H1 (cell line): ENCODE results near the gene PRG3. TPM values are rescaled to one million over a fixed set of nuclear protein-coding genes. Genes with fewer than 3 reads are reported as not detected.

Source experiments
- CTCF ChIA-PET: fragments of 300-600 bp; sonication (Branson Sonifier 250); formaldehyde crosslinking; loops from one replicate; lab custom pipeline; 2021; ENCODE audit not compliant: partially characterized antibody; lab: Charles Lee
- POLR2A ChIA-PET: fragments of 300-600 bp; sonication (Branson Sonifier 250); formaldehyde crosslinking; loops from one replicate; lab custom pipeline; 2021; ENCODE audit warnings: inconsistent platforms; ENCODE audit not compliant: partially characterized antibody; lab: Charles Lee
- DNase-seq, 2 experiments: peaks; one replicate each; pipeline versions ENCODE4 v3.0.0 to v3.0.0-alpha.2; 2010 to 2022; ENCODE audit warnings: low spot score in 2 of 2, low read depth in 1 of 2, mixed read lengths in 1 of 2
- FAIRE-seq: peaks from 2 replicates; lab custom pipeline; 2011; peaks lifted over from hg19 to GRCh38; lab: Jason Lieb, UNC
- H2AFZ ChIP-seq: 2 replicates; pipeline ENCODE4 v1.8.1; 2012; ENCODE audit warnings: low read length, inconsistent platforms
- H2AK5ac ChIP-seq: 2 replicates; pipeline ENCODE4 v1.6.1; 2013; ENCODE audit warnings: low read depth, low read length
- H2BK120ac ChIP-seq: replicated peaks from 2 replicates; pipeline ENCODE3; 2013; ENCODE audit warnings: low read depth, low read length, inconsistent platforms
- H2BK12ac ChIP-seq: 2 replicates; pipeline ENCODE4 v1.6.1; 2013; ENCODE audit warnings: low read depth, low read length
- H2BK15ac ChIP-seq: 2 replicates; pipeline ENCODE4 v1.6.1; 2013; ENCODE audit warnings: low read length
- H2BK20ac ChIP-seq: 2 replicates; pipeline ENCODE4 v1.6.1; 2013; ENCODE audit warnings: low read length
- H2BK5ac ChIP-seq: 2 replicates; pipeline ENCODE4 v1.6.1; 2013; ENCODE audit warnings: low read depth, low read length
- H3K14ac ChIP-seq: 2 replicates; pipeline ENCODE4 v1.6.1; 2013; ENCODE audit warnings: inconsistent platforms; ENCODE audit not compliant: insufficient read length
- H3K18ac ChIP-seq: 2 replicates; pipeline ENCODE4 v1.6.1; 2013; ENCODE audit warnings: low read length; ENCODE audit errors: extremely low read depth
- H3K23ac ChIP-seq: 2 replicates; pipeline ENCODE4 v1.6.1; 2013; ENCODE audit warnings: inconsistent platforms; ENCODE audit not compliant: insufficient read length
- H3K23me2 ChIP-seq: 2 replicates; pipeline ENCODE4 v1.6.1; 2013; ENCODE audit warnings: low read depth, low read length
- H3K27ac ChIP-seq: 2 replicates; pipeline ENCODE4 v1.6.1; 2011; ENCODE audit warnings: low read depth, low read length, inconsistent platforms
- H3K27me3 ChIP-seq, 4 experiments: replicated peaks in 1 of 4; 1 replicate in 1 of 4; 2 replicates in 3 of 4; pipeline versions ENCODE4 v1.6.1 to v1.8.1; 2011 to 2013; ENCODE audit warnings: low read length in 3 of 4, mild to moderate bottlenecking in 3 of 4, inconsistent platforms in 2 of 4, mixed read lengths in 2 of 4, moderate library complexity in 1 of 4; ENCODE audit not compliant: control insufficient read depth in 3 of 4, insufficient read depth in 3 of 4; ENCODE audit errors: extremely low read depth in 1 of 4
- H3K36me3 ChIP-seq, 4 experiments: 2 replicates each; pipeline versions ENCODE4 v1.6.1 to v1.8.1; 2011 to 2013; ENCODE audit warnings: mild to moderate bottlenecking in 4 of 4, low read length in 3 of 4, moderate library complexity in 2 of 4, control low read depth in 1 of 4, inconsistent platforms in 1 of 4; ENCODE audit not compliant: insufficient read depth in 4 of 4, control insufficient read depth in 2 of 4
- H3K4ac ChIP-seq: replicated peaks from 2 replicates; pipeline ENCODE3; 2013; ENCODE audit warnings: low read length, low read depth, mixed read lengths, inconsistent platforms; ENCODE audit not compliant: insufficient read length
- H3K4me1 ChIP-seq, 4 experiments: replicated peaks in 1 of 4; 1 replicate in 1 of 4; 2 replicates in 3 of 4; pipeline versions ENCODE4 v1.6.1 to v1.8.1; 2011 to 2013; ENCODE audit warnings: low read length in 3 of 4, inconsistent platforms in 2 of 4, mixed read lengths in 1 of 4; ENCODE audit not compliant: insufficient read depth in 4 of 4, control insufficient read depth in 3 of 4
- H3K4me2 ChIP-seq, 2 experiments: 2 replicates each; pipeline versions ENCODE4 v1.6.1 to v1.8.1; 2011 to 2013; ENCODE audit warnings: low read depth in 2 of 2, low read length in 2 of 2, control low read depth in 1 of 2, inconsistent platforms in 1 of 2, mild to moderate bottlenecking in 1 of 2; ENCODE audit not compliant: insufficient read depth in 1 of 2
- H3K4me3 ChIP-seq, 4 experiments: fragments of 200-600, 300-600 bp in 1 of 4; sonication (generic), shearing (Covaris generic), sonication (Bioruptor Twin) in 1 of 4; 2 replicates each; pipeline versions ENCODE4 v1.5.1 to v1.8.1; 2011 to 2016; ENCODE audit warnings: low read length in 4 of 4, low read depth in 3 of 4, control low read depth in 2 of 4, inconsistent platforms in 2 of 4, mild to moderate bottlenecking in 2 of 4, mixed read lengths in 1 of 4, moderate library complexity in 1 of 4; ENCODE audit not compliant: insufficient read depth in 2 of 4; ENCODE audit errors: extremely low read depth in 1 of 4
- H3K56ac ChIP-seq: replicated peaks from 2 replicates; pipeline ENCODE3; 2013; ENCODE audit warnings: low read depth, mild to moderate bottlenecking, mixed read lengths, low read length, inconsistent platforms; ENCODE audit not compliant: insufficient read length
- H3K79me1 ChIP-seq: 2 replicates; pipeline ENCODE4 v1.6.1; 2013; ENCODE audit warnings: low read depth, low read length, control low read depth
- H3K79me2 ChIP-seq, 2 experiments: 2 replicates each; pipeline versions ENCODE4 v1.6.1 to v1.8.1; 2012 to 2013; ENCODE audit warnings: low read length in 2 of 2, mild to moderate bottlenecking in 2 of 2, inconsistent platforms in 1 of 2; ENCODE audit not compliant: insufficient read depth in 2 of 2, control insufficient read depth in 1 of 2
- H3K9ac ChIP-seq, 4 experiments: replicated peaks in 1 of 4; 1 replicate in 1 of 4; 2 replicates in 3 of 4; pipeline versions ENCODE4 v1.6.1 to v1.8.1; 2011 to 2013; ENCODE audit warnings: low read depth in 3 of 4, low read length in 3 of 4, control low read depth in 2 of 4, mild to moderate bottlenecking in 2 of 4, moderate library complexity in 2 of 4, inconsistent platforms in 1 of 4; ENCODE audit errors: extremely low read depth in 1 of 4
- H3K9me3 ChIP-seq, 2 experiments: 2 replicates each; pipeline versions ENCODE4 v1.6.1 to v1.8.1; 2012 to 2013; ENCODE audit warnings: mild to moderate bottlenecking in 2 of 2, moderate library complexity in 2 of 2, control low read depth in 1 of 2, inconsistent platforms in 1 of 2, low read depth in 1 of 2, low read length in 1 of 2, mixed read lengths in 1 of 2; ENCODE audit not compliant: insufficient read depth in 2 of 2
- H4K20me1 ChIP-seq, 2 experiments: replicated peaks in 1 of 2; 2 replicates each; pipeline versions ENCODE3 to v1.8.1; 2011 to 2013; ENCODE audit warnings: inconsistent platforms in 2 of 2, low read length in 2 of 2, mild to moderate bottlenecking in 1 of 2; ENCODE audit not compliant: insufficient read depth in 2 of 2, control insufficient read depth in 1 of 2
- H4K5ac ChIP-seq: 2 replicates; pipeline ENCODE4 v1.6.1; 2013; ENCODE audit warnings: low read length, low read depth, mixed read lengths, inconsistent platforms; ENCODE audit not compliant: insufficient read length
- H4K8ac ChIP-seq: 2 replicates; pipeline ENCODE4 v1.8.0; 2013; ENCODE audit warnings: mild to moderate bottlenecking, moderate library complexity, low read length, inconsistent platforms; ENCODE audit not compliant: insufficient read depth; ENCODE audit errors: extremely low read depth
- H4K91ac ChIP-seq: replicated peaks from 2 replicates; pipeline ENCODE3; 2013; ENCODE audit warnings: low read length, mixed read lengths, inconsistent platforms; ENCODE audit not compliant: insufficient read length
- EGR1 ChIP-seq: IDR thresholded peaks from 2 replicates; pipeline ENCODE4 v1.6.1; 2011; ENCODE audit warnings: low read depth, low read length, borderline replicate concordance
- GTF2F1 ChIP-seq: IDR thresholded peaks from 2 replicates; pipeline ENCODE4 v1.6.1; 2012; ENCODE audit warnings: low read depth, low read length, improper control_type of control experiment, borderline replicate concordance
- JUN ChIP-seq: IDR thresholded peaks from 2 replicates; pipeline ENCODE4 v1.6.1; 2011; ENCODE audit warnings: low read depth, mild to moderate bottlenecking, improper control_type of control experiment, low read length
- MAFK ChIP-seq: IDR thresholded peaks from 2 replicates; pipeline ENCODE4 v1.6.1; 2012; ENCODE audit warnings: low read depth, mild to moderate bottlenecking, improper control_type of control experiment, low read length
- MAX ChIP-seq: IDR thresholded peaks from 2 replicates; pipeline ENCODE4 v1.6.1; 2012; ENCODE audit warnings: inconsistent platforms
- RFX5 ChIP-seq: IDR thresholded peaks from 2 replicates; pipeline ENCODE4 v1.6.1; 2011; ENCODE audit warnings: low read depth, low read length, improper control_type of control experiment, borderline replicate concordance
- RNF2 ChIP-seq: fragments of 200-900, 300-1000 bp; sonication (generic); IDR thresholded peaks from 2 replicates; pipeline ENCODE4 v1.7.1; 2016; ENCODE audit warnings: borderline replicate concordance, low read depth, mild to moderate bottlenecking, antibody characterized with exemption, low read length; ENCODE audit not compliant: poor library complexity, severe bottlenecking; ENCODE audit errors: missing control alignments
- SAP30 ChIP-seq: fragments of 300-600 bp; sonication (generic); IDR thresholded peaks from 2 replicates; pipeline ENCODE4 v1.7.1; 2012; ENCODE audit warnings: low read length, moderate library complexity, mild to moderate bottlenecking, inconsistent platforms; ENCODE audit not compliant: insufficient read depth, insufficient replicate concordance
- SP4 ChIP-seq: IDR thresholded peaks from 2 replicates; pipeline ENCODE4 v1.6.1; 2012; ENCODE audit warnings: low read length, inconsistent platforms
- polyA plus RNA-seq, 7 experiments: library from polyadenylated mRNA; depleted of rRNA in 3 of 7; stranded (reverse) in 5 of 7; unstranded in 2 of 7; fragments of >200 nt in 5 of 7; fragments of 200-250 nt in 2 of 7; gene quantifications; 1 replicate in 5 of 7; 2 replicates in 1 of 7; 4 replicates in 1 of 7; pipeline versions ENCODE4 v1.2.1 to v1.2.3, GENCODE V29; 2011 to 2013; ENCODE audit warnings: missing spikeins in 2 of 7, mixed read lengths in 2 of 7
- total RNA-seq: library from RNA; stranded (reverse); fragmentation: NEBNext Ultra II Directional; extraction: Animal tissue kit (Norgen Biotek cat#: 25700); gene quantifications from 2 replicates; pipeline ENCODE4 v1.2.1, GENCODE V29; 2021
- TF ChIP-seq, protein P1 (sequence below), 3 experiments: IDR thresholded peaks; 1 replicate in 2 of 3; 2 replicates in 1 of 3; pipeline versions ENCODE4 v1.5.1 to v1.6.1; 2011; ENCODE audit warnings: low read length in 3 of 3, mild to moderate bottlenecking in 3 of 3, inconsistent platforms in 2 of 3, low read depth in 1 of 3, moderate library complexity in 1 of 3; ENCODE audit not compliant: insufficient read depth in 1 of 3; ENCODE audit errors: control extremely low read depth in 1 of 3

The PRG3 gene
- total and polyA plus RNA-seq, 2 of the 8 experiments (the other 6 are each of a cell fraction or from before 2014, with no cell fraction given), result not detected

- H2BK12ac ChIP-seq, result no peak overlapping the region
- H4K91ac ChIP-seq, result no peak overlapping the region
- H4K5ac ChIP-seq, result no peak overlapping the region
- H3K27ac ChIP-seq, result no peak overlapping the region; the same call in 1 of the 2 replicates
- H3K18ac ChIP-seq, result no peak overlapping the region
- TF ChIP-seq MAFK (no peak), RNF2 (no peak), EGR1 (no peak), SP4 (no peak), GTF2F1 (no peak), MAX (no peak), SAP30 (no peak), RFX5 (no peak), JUN (no peak)
- TF ChIP-seq, protein P1, sequence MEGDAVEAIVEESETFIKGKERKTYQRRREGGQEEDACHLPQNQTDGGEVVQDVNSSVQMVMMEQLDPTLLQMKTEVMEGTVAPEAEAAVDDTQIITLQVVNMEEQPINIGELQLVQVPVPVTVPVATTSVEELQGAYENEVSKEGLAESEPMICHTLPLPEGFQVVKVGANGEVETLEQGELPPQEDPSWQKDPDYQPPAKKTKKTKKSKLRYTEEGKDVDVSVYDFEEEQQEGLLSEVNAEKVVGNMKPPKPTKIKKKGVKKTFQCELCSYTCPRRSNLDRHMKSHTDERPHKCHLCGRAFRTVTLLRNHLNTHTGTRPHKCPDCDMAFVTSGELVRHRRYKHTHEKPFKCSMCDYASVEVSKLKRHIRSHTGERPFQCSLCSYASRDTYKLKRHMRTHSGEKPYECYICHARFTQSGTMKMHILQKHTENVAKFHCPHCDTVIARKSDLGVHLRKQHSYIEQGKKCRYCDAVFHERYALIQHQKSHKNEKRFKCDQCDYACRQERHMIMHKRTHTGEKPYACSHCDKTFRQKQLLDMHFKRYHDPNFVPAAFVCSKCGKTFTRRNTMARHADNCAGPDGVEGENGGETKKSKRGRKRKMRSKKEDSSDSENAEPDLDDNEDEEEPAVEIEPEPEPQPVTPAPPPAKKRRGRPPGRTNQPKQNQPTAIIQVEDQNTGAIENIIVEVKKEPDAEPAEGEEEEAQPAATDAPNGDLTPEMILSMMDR (IDR thresholded peaks at IDR 0.05; ENCODE audit: control extremely low read depth in 1 of 3, insufficient read depth in 1 of 3, low read depth in 1 of 3, low read length in 3 of 3), result no peak
- DNase-seq (no peak), FAIRE-seq (no peak)
- no peak overlapping the region for H2AFZ ChIP-seq
- H3K9ac ChIP-seq, result no peak overlapping the region
- H3K4me1 ChIP-seq, result peaks cover 0 to 5% (median 1%) of the 10 kb centered on the region in 4 experiments; a peak in 5 of 7 replicates
- no peaks in the 10 kb centered on the region for H3K79me2 ChIP-seq
- H3K79me1 ChIP-seq, result no peaks in the 10 kb centered on the region
- H3K4ac ChIP-seq, result no peak overlapping the region
- H2BK15ac ChIP-seq, result no peak overlapping the region
- H3K4me3 ChIP-seq, result no peak overlapping the region
- H3K23me2 ChIP-seq, result peaks cover 2% of the 10 kb centered on the region; the same call in 1 of the 2 replicates
- H4K8ac ChIP-seq, result no peak overlapping the region
- H2AK5ac ChIP-seq, result no peak overlapping the region; the same call in 1 of the 2 replicates
- no peaks in the 10 kb centered on the region for H4K20me1 ChIP-seq
- no peak overlapping the region for H3K56ac ChIP-seq
- no peak overlapping the region for H3K23ac ChIP-seq
- POLR2A ChIA-PET, result interaction anchor here (1.7 kb wide), 1 partner anchor 9 kb away, joined by 4 read pairs; no protein-coding TSS in a partner anchor
- H2BK5ac ChIP-seq, result no peak overlapping the region
- CTCF ChIA-PET, result interaction anchor here (0.6 to 2.2 kb wide), 6 partner anchors 10 to 123 kb away, joined by 3 to 6 read pairs (median 4); partner anchors contain the start of gene PRG3
- no peaks in the 10 kb centered on the region for H3K36me3 ChIP-seq
- H3K14ac ChIP-seq, result no peak overlapping the region
- no peaks in the 10 kb centered on the region; a peak in 2 of 7 replicates for H3K27me3 ChIP-seq
- no peak overlapping the region for H3K4me2 ChIP-seq
- no peaks in the 10 kb centered on the region for H3K9me3 ChIP-seq
- H2BK20ac ChIP-seq, result no peak overlapping the region
- no peak overlapping the region for H2BK120ac ChIP-seq
Observed at GRCh38 chr11:57370941-57371340, 10.0 kb downstream of the PRG3 start.
